Stimulated activated CD4-positive, alpha-beta T cell treated with anti-CD3 and anti-CD28 coated beads, Interleukin-2, amount 100 ng/mL, for 24 hours (primary cell): ENCODE results near the gene PSG2.
"Not testable (repeated sequence)": the region's sequence is repeated elsewhere in the genome, so short reads cannot be mapped to it uniquely, and the experiment has no call there.

Source experiments
- DNase-seq, 2 donors: peaks; one replicate each; pipeline ENCODE4 v3.0.0-alpha.2; 2020

Gene PSG2

GRCh38 chr19:43082601-43083000 is at the start of gene PSG2:
Gene PSG2 (minus strand): TSS chr19:43082701. CDS start chr19:43082569, 132 bp downstream.
- not testable (repeated sequence) for DNase-seq

- DNase-seq = not testable (repeated sequence)
These were observed 48.9 kb upstream of the PSG2 start for GRCh38 chr19:43131281-43131842.

GRCh38 chr19:43129197-43129596 is 46.7 kb upstream of the PSG2 start:
- not testable (repeated sequence) for DNase-seq

- not testable (repeated sequence) for DNase-seq
These were observed 44.8 kb upstream of the PSG2 start for GRCh38 chr19:43127336-43127735.

- DNase-seq = no peak
These were observed 44.2 kb upstream of the PSG2 start for GRCh38 chr19:43126720-43127119.

- no peak for DNase-seq
These were observed 41.9 kb upstream of the PSG2 start for GRCh38 chr19:43124360-43124759.

- not testable (repeated sequence) for DNase-seq
These were observed 38.0 kb upstream of the PSG2 start for GRCh38 chr19:43120433-43121026.

- not testable (repeated sequence) for DNase-seq
These were observed 37.0 kb upstream of the PSG2 start for GRCh38 chr19:43119526-43119925.

- not testable (repeated sequence) for DNase-seq
These were observed 33.9 kb upstream of the PSG2 start for GRCh38 chr19:43116421-43116820.

GRCh38 chr19:43115548-43115947 is 33.0 kb upstream of the PSG2 start:
- not testable (repeated sequence) for DNase-seq

- not testable (repeated sequence) for DNase-seq
These were observed 32.6 kb upstream of the PSG2 start for GRCh38 chr19:43115064-43115463.

- not testable (repeated sequence) for DNase-seq
These were observed 32.1 kb upstream of the PSG2 start for GRCh38 chr19:43114626-43115025.

GRCh38 chr19:43107401-43107800 is 24.9 kb upstream of the PSG2 start:
- DNase-seq = not testable (repeated sequence)

- no peak for DNase-seq
These were observed 23.0 kb upstream of the PSG2 start for GRCh38 chr19:43105496-43105895.

GRCh38 chr19:43104215-43104850 is 21.8 kb upstream of the PSG2 start:
- DNase-seq = not testable (repeated sequence)

- no peak for DNase-seq
These were observed 19.4 kb upstream of the PSG2 start for GRCh38 chr19:43101950-43102349.

GRCh38 chr19:43098416-43098815 is 15.9 kb upstream of the PSG2 start:
- not testable (repeated sequence) for DNase-seq

GRCh38 chr19:43087702-43088340 is 5.3 kb upstream of the PSG2 start:
- peak; percentile 32 to 58 for DNase-seq

- not testable (repeated sequence) for DNase-seq
These were observed 3.5 kb upstream of the PSG2 start for GRCh38 chr19:43085796-43086530.

GRCh38 chr19:43084196-43084832 is 1.8 kb upstream of the PSG2 start:
- peak; percentile 23 to 55 for DNase-seq

- DNase-seq = not testable (repeated sequence)
These were observed 1.2 kb upstream of the PSG2 start for GRCh38 chr19:43083721-43084120.

- no peak for DNase-seq
These were observed 4.2 kb downstream of the PSG2 start for GRCh38 chr19:43078311-43078710.
